SK-N-SH treated with all-trans-retinoic acid at 6 μM for 48 hours (cell line): Measurements from ENCODE around the gene RAPGEF4.

ENCODE experiments used
- ZNF70 ChIP-seq: fragments of 450-650 bp; formaldehyde crosslinking; IDR thresholded peaks from 2 replicates; pipeline ENCODE4 v1.5.0; 2020; ENCODE audit warnings: mild to moderate bottlenecking, moderate library complexity
- ZNF8 ChIP-seq: fragments of 450-650 bp; formaldehyde crosslinking; IDR thresholded peaks from 2 replicates; pipeline ENCODE4 v1.5.0; 2020; ENCODE audit warnings: mild to moderate bottlenecking, moderate library complexity
- TF ChIP-seq, protein P1 (sequence below): fragments of 250-450 bp; sonication (Bioruptor Pico); IDR thresholded peaks from 2 replicates; pipeline ENCODE4 v1.8.0; 2020; ENCODE audit warnings: mild to moderate bottlenecking, moderate library complexity, borderline replicate concordance

DNA sequence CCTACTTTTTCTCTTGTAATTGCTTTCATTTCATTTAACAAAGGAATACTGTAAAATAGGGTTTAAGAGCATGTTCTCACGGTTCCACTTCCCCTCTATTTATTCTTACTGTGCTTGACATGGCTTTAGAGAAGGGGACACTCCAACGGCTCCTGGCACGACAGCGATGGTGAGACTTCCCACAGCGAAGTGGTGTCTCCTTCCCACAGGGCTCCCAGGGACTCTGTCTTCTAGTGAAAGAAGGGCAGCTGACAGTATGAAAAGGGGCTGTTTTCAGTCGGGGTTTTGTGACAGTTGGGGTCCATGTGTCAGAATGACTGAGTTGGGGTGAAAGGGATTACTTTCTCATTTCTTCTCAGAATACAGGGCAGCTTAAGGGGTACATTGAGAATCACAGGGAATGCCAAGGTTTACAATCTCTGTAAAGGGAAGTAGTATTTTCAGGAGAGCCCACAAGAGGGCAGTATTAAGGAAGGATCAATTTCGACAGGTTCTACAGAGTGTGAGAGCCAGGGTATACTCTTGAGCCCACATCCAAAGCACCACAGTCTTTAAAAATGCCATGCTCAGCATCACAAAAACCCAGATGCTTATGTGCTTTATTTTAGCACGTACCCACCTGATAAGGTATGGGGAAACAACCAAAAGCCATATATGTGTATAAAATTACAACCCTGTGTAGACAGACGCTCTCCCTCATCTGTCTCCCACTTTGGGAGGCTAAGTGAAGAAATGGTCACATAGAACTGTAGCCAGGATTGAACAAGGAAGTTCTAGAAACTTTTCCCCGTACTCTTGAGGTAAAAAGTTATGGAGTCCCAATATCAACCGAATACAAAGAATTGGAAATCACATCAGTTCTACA, 31.3 kb upstream of the RAPGEF4 start:
- TF ChIP-seq, protein P1, sequence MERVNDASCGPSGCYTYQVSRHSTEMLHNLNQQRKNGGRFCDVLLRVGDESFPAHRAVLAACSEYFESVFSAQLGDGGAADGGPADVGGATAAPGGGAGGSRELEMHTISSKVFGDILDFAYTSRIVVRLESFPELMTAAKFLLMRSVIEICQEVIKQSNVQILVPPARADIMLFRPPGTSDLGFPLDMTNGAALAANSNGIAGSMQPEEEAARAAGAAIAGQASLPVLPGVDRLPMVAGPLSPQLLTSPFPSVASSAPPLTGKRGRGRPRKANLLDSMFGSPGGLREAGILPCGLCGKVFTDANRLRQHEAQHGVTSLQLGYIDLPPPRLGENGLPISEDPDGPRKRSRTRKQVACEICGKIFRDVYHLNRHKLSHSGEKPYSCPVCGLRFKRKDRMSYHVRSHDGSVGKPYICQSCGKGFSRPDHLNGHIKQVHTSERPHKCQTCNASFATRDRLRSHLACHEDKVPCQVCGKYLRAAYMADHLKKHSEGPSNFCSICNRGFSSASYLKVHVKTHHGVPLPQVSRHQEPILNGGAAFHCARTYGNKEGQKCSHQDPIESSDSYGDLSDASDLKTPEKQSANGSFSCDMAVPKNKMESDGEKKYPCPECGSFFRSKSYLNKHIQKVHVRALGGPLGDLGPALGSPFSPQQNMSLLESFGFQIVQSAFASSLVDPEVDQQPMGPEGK (CRISPR knock-in tag) = no peak
- TF ChIP-seq ZNF70 (CRISPR knock-in tag) (no peak), ZNF8 (CRISPR knock-in tag) (no peak)
